CD4-positive, alpha-beta T cell (primary cell): ENCODE results near the gene RPL22. TPM values are rescaled to one million over a fixed set of nuclear protein-coding genes. Genes with fewer than 3 reads are reported as not detected.

Experiments used
- ATAC-seq: fragments of 200-7000 bp; cut with Tn5 transposase; one replicate; pipeline ENCODE4 v1.10.0; 2022; ENCODE audit warnings: mild to moderate bottlenecking; ENCODE audit not compliant: poor library complexity
- CTCF ChIA-PET: fragments of 350-600 bp; sonication (Branson Sonifier 250); formaldehyde crosslinking; loops from one replicate; lab custom pipeline; 2021; ENCODE audit warnings: antibody characterized with exemption, inconsistent platforms; lab: Charles Lee
- POLR2A ChIA-PET: fragments of 350-600 bp; sonication (Branson Sonifier 250); formaldehyde crosslinking; loops from one replicate; lab custom pipeline; 2021; ENCODE audit warnings: antibody characterized with exemption, inconsistent platforms; lab: Charles Lee
- DNase-seq, 14 experiments: peaks; one replicate each; pipeline ENCODE4 v3.0.0-alpha.2; 2013 to 2020; ENCODE audit warnings: mixed read lengths in 2 of 14
- H3K27ac ChIP-seq, 2 donors: one replicate each; pipeline versions ENCODE4 v1.5.1 to v1.7.0; 2013; ENCODE audit warnings: low read length in 2 of 2, low read depth in 1 of 2, mild to moderate bottlenecking in 1 of 2
- H3K27me3 ChIP-seq, 2 experiments: 1 replicate in 1 of 2; 2 replicates in 1 of 2; pipeline versions ENCODE4 v1.6.1 to v1.7.0; 2013; ENCODE audit warnings: low read length in 2 of 2, control low read depth in 1 of 2, mild to moderate bottlenecking in 1 of 2, moderate library complexity in 1 of 2; ENCODE audit not compliant: insufficient read depth in 2 of 2, control insufficient read depth in 1 of 2
- H3K36me3 ChIP-seq: one replicate; pipeline ENCODE4 v1.6.1; 2013; ENCODE audit warnings: low read length, control low read depth; ENCODE audit not compliant: insufficient read depth
- H3K4me1 ChIP-seq: one replicate; pipeline ENCODE4 v1.6.1; 2013; ENCODE audit warnings: low read length, control low read depth; ENCODE audit not compliant: insufficient read depth
- H3K4me3 ChIP-seq: one replicate; pipeline ENCODE4 v1.5.1; 2013; ENCODE audit warnings: mild to moderate bottlenecking, low read length, moderate library complexity
- H3K9me3 ChIP-seq, 2 experiments: 1 replicate in 1 of 2; 2 replicates in 1 of 2; pipeline versions ENCODE4 v1.6.1 to v1.7.0; 2013; ENCODE audit warnings: low read length in 2 of 2, mild to moderate bottlenecking in 2 of 2, control low read depth in 1 of 2, moderate library complexity in 1 of 2; ENCODE audit not compliant: control insufficient read depth in 1 of 2, insufficient read depth in 1 of 2
- H3K27ac Mint-ChIP-seq: one replicate; pipeline ENCODE4 v1.8.0; 2020; ENCODE audit warnings: mixed read lengths
- H3K27me3 Mint-ChIP-seq: one replicate; pipeline ENCODE4 v1.8.0; 2021; ENCODE audit warnings: mixed read lengths
- H3K36me3 Mint-ChIP-seq: one replicate; pipeline ENCODE4 v1.8.0; 2021; ENCODE audit warnings: low read depth, mixed read lengths
- H3K4me1 Mint-ChIP-seq: one replicate; pipeline ENCODE4 v1.8.0; 2021; ENCODE audit warnings: low read depth, mixed read lengths
- H3K4me3 Mint-ChIP-seq: one replicate; pipeline ENCODE4 v1.8.0; 2020; ENCODE audit warnings: mild to moderate bottlenecking, mixed read lengths
- H3K9me3 Mint-ChIP-seq: one replicate; pipeline ENCODE4 v1.8.0; 2020; ENCODE audit warnings: mixed read lengths
- CTCF ChIP-seq: fragments of 200-600 bp; IDR thresholded peaks from one replicate; pipeline ENCODE4 v1.8.0; 2022; ENCODE audit warnings: antibody characterized with exemption, mild to moderate bottlenecking
- intact Hi-C, 2 experiments: fragments of 100-400 bp; cut with DNase I in 1 of 2; cut with micrococcal nuclease in 1 of 2; formaldehyde crosslinking; loops; one replicate each; pipeline versions ENCODE4 v1.15.1 to v1.9.0; 2023 to 2025; cut with DNase I, micrococcal nuclease
- total RNA-seq, 174 experiments: library from RNA in 2 of 174; stranded (reverse) in 2 of 174; gene quantifications; one replicate each; pipeline ENCODE4 v1.2.3 and lab custom pipeline; 2021 to 2026

RPL22 gene
- total RNA-seq, 2 experiments from 2014 or later = 620 to 652 TPM

- Mint-ChIP-seq H3K4me3 (peak overlapping the region; percentile 91), H3K36me3 (peaks cover 35% of the 10 kb centered on the region), H3K4me1 (peaks cover 54% of the 10 kb centered on the region), H3K9me3 (no peaks in the 10 kb centered on the region), H3K27ac (peak overlapping the region; percentile 84), H3K27me3 (no peaks in the 10 kb centered on the region)
- H3K27me3 ChIP-seq = peaks cover 0 to 6% of the 10 kb centered on the region in 2 experiments
- peak overlapping the region; percentile 97 for H3K4me3 ChIP-seq
- no peak for ATAC-seq
- DNase-seq = no peak
- H3K4me1 ChIP-seq = peaks cover 39% of the 10 kb centered on the region
- H3K36me3 ChIP-seq = peaks cover 17% of the 10 kb centered on the region
- intact Hi-C loops = loop anchor here in 1 of 2 experiments (1.0 to 10.0 kb wide), 3 partner anchors 36 to 505 kb away; partner anchors contain the start of gene DNAJC11
- POLR2A ChIA-PET = interaction anchor here (0.6 to 2.0 kb wide), 7 partner anchors 35 to 381 kb away, joined by 3 to 8 read pairs (median 3); partner anchors contain the start of genes ACOT7, ICMT and NPHP4
- CTCF ChIA-PET = interaction anchor here (3.0 kb wide), 1 partner anchor 46 kb away, joined by 8 read pairs; no protein-coding TSS in a partner anchor
- TF ChIP-seq CTCF = no peak
- peak overlapping the region; percentile 63 to 69 for H3K27ac ChIP-seq
- no peaks in the 10 kb centered on the region for H3K9me3 ChIP-seq
Measured at GRCh38 chr1:6200188-6200809, 904 bp upstream of the RPL22 start.

- Histone ChIP-seq H3K27me3 (no peaks in the 10 kb centered on the region), H3K36me3 (peaks cover 30% of the 10 kb centered on the region), H3K4me1 (peaks cover 39% of the 10 kb centered on the region), H3K9me3 (no peaks in the 10 kb centered on the region), H3K4me3 (peak overlapping the region; percentile 97), H3K27ac (peak overlapping the region; percentile 33 to 63)
- ATAC-seq = peak; percentile 6
- intact Hi-C loops = loop anchor here (1.0 to 5.0 kb wide), 3 partner anchors 37 to 589 kb away; partner anchors contain the start of genes NPHP4 (in 2 of the 2), CAMTA1 (in 1 of the 2) and ICMT (in 1 of the 2)
- Mint-ChIP-seq H3K36me3 (peaks cover 45% of the 10 kb centered on the region), H3K4me1 (peaks cover 47% of the 10 kb centered on the region), H3K4me3 (peak overlapping the region; percentile 91), H3K9me3 (no peaks in the 10 kb centered on the region), H3K27ac (peak overlapping the region; percentile 84), H3K27me3 (no peaks in the 10 kb centered on the region)
- peak in 2 of 14 experiments; percentile 25 to 45 for DNase-seq
- POLR2A ChIA-PET = interaction anchor here (0.6 to 2.0 kb wide), 7 partner anchors 9 to 404 kb away, joined by 3 to 8 read pairs (median 4); partner anchors contain the start of genes ICMT, KLHL21 and NPHP4
- CTCF ChIA-PET = interaction anchor here (1.3 to 3.0 kb wide), 3 partner anchors 10 to 48 kb away, joined by 4 to 8 read pairs (median 5); no protein-coding TSS in a partner anchor
- TF ChIP-seq CTCF = no peak
Measured at GRCh38 chr1:6198646-6199297, 623 bp downstream of the RPL22 start.

GRCh38 chr1:6197746-6198427 is 1.5 kb downstream of the RPL22 start:
- peak overlapping the region; percentile 91 for H3K4me3 Mint-ChIP-seq
- CTCF ChIA-PET = interaction anchor here (1.7 to 3.0 kb wide), 3 partner anchors 12 to 49 kb away, joined by 5 to 8 read pairs (median 7); no protein-coding TSS in a partner anchor
- H3K4me1 Mint-ChIP-seq = peaks cover 49% of the 10 kb centered on the region
- intact Hi-C loops = loop anchor here in 1 of 2 experiments (5.0 kb wide), 1 partner anchor 589 kb away; the partner anchor contains the start of gene CAMTA1
- no peak overlapping the region for H3K27ac ChIP-seq
- ATAC-seq (no peak), DNase-seq (no peak)
- H3K27me3 ChIP-seq = no peaks in the 10 kb centered on the region
- peaks cover 38% of the 10 kb centered on the region for H3K36me3 ChIP-seq
- no peaks in the 10 kb centered on the region for H3K9me3 Mint-ChIP-seq
- H3K4me1 ChIP-seq = peaks cover 39% of the 10 kb centered on the region
- no peak for TF ChIP-seq CTCF
- H3K9me3 ChIP-seq = no peaks in the 10 kb centered on the region
- H3K27me3 Mint-ChIP-seq = no peaks in the 10 kb centered on the region
- POLR2A ChIA-PET = interaction anchor here (1.4 kb wide), 1 partner anchor 37 kb away, joined by 5 read pairs; no protein-coding TSS in a partner anchor
- peak overlapping the region; percentile 97 for H3K4me3 ChIP-seq
- peak overlapping the region; percentile 84 for H3K27ac Mint-ChIP-seq
- peaks cover 53% of the 10 kb centered on the region for H3K36me3 Mint-ChIP-seq
